Small intestine (tissue), 7 donors: ENCODE data around the gene MYO18B. TPM values are rescaled to one million over a fixed set of nuclear protein-coding genes. Genes with fewer than 3 reads are reported as not detected.
A peak's percentile ranks its signal among the peaks of the same experiment; 100 is the strongest.

Source experiments
- DNase-seq, 2 donors: peaks; one replicate each; pipeline versions ENCODE4 v3.0.0 to v3.0.0-alpha.2; 2013
- FAIRE-seq: peaks from 2 replicates; lab custom pipeline; 2012; peaks lifted over from hg19 to GRCh38; lab: Jason Lieb, UNC
- H3K27ac ChIP-seq, 3 donors: one replicate each; pipeline ENCODE4 v1.5.1; 2013; ENCODE audit warnings: low read length in 2 of 3, mild to moderate bottlenecking in 2 of 3, control low read depth in 1 of 3, inconsistent platforms in 1 of 3, low read depth in 1 of 3, moderate library complexity in 1 of 3
- H3K27me3 ChIP-seq, 3 donors: one replicate each; pipeline ENCODE4 v1.6.1; 2013; ENCODE audit warnings: low read length in 3 of 3, inconsistent platforms in 1 of 3; ENCODE audit not compliant: control insufficient read depth in 3 of 3, insufficient read depth in 3 of 3
- H3K36me3 ChIP-seq, 3 donors: one replicate each; pipeline ENCODE4 v1.6.1; 2013; ENCODE audit warnings: low read length in 3 of 3, inconsistent platforms in 1 of 3, low read depth in 1 of 3, mild to moderate bottlenecking in 1 of 3, moderate library complexity in 1 of 3; ENCODE audit not compliant: control insufficient read depth in 3 of 3, insufficient read depth in 2 of 3
- H3K4me1 ChIP-seq, 3 donors: one replicate each; pipeline ENCODE4 v1.6.1; 2013; ENCODE audit warnings: low read length in 2 of 3, inconsistent platforms in 1 of 3, low read depth in 1 of 3, mild to moderate bottlenecking in 1 of 3, moderate library complexity in 1 of 3; ENCODE audit not compliant: control insufficient read depth in 3 of 3, insufficient read depth in 2 of 3
- H3K4me3 ChIP-seq, 3 donors: one replicate each; pipeline ENCODE4 v1.5.1; 2013; ENCODE audit warnings: low read length in 3 of 3, control low read depth in 1 of 3, inconsistent platforms in 1 of 3, low read depth in 1 of 3, mild to moderate bottlenecking in 1 of 3, moderate library complexity in 1 of 3
- H3K9me3 ChIP-seq, 2 donors: one replicate each; pipeline ENCODE4 v1.6.1; 2013; ENCODE audit warnings: low read depth in 1 of 2, low read length in 1 of 2; ENCODE audit not compliant: control insufficient read depth in 2 of 2, insufficient read depth in 1 of 2
- WGBS, 3 donors: extraction: QIAGEN DNeasy Blood & Tissue Kit; methylation state at CpG; one replicate each; pipeline ENCODE4 v1.1.7; 2013; 5-methylcytosine and 5-hydroxymethylcytosine counted together
- polyA plus RNA-seq, 4 donors: library from polyadenylated mRNA; stranded (reverse) in 3 of 4; unstranded in 1 of 4; fragments of 200-250 nt in 3 of 4; fragments of 120-200 nt in 1 of 4; gene quantifications; one replicate each; pipeline versions ENCODE4 v1.2.1 to v1.2.3, GENCODE V29; 2013
- donor health status: healthy with polysubstance abuse.
- donor health status: control.
- donor health status: control.
- donor health status: Bipolar disorder and iron deficiency.
- donor health status: healthy.

The MYO18B gene
- polyA plus RNA-seq, 4 donors = 0.01 to 1.1 (median 0.37) TPM

DNA sequence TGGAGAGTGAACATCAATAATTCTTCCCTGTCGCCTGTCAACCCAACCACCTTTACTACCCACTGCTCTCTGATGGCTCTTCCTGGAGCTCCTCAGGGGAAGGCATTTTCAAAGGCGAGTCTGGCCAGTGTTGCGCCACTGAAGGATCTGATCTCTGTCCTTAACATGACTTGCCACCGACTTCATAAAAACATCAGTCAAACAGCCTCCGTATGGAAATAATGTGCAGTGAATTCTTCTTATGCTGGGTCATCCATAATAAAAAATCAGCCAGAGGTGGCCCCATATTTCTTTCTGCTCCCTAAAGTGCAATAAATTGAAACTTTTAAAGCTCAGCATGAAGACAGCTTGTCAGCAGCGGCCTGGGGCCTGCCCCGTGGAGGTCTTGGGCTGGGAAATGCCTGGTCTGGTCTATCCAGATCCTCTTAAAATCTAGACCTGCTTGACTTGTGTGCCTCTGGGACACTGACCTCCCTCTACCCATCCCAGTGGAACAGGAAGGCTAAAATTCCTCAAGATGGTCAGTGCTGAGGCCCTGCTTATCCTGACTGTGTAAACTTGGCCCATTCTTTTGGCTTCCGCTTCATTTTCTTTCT lies 199.5 kb downstream of the MYO18B start:
- H3K9me3 ChIP-seq = no peaks in the 10 kb centered on the region
- no peak overlapping the region for H3K4me3 ChIP-seq
- no peaks in the 10 kb centered on the region for H3K36me3 ChIP-seq
- no peaks in the 10 kb centered on the region for H3K27me3 ChIP-seq
- WGBS, 3 donors = 66 to 73% (median 72%) methylated on average over 8 of the region's 8 CpGs
- DNase-seq (no peak), FAIRE-seq (no peak)
- no peak overlapping the region for H3K27ac ChIP-seq
- no peaks in the 10 kb centered on the region for H3K4me1 ChIP-seq

DNA sequence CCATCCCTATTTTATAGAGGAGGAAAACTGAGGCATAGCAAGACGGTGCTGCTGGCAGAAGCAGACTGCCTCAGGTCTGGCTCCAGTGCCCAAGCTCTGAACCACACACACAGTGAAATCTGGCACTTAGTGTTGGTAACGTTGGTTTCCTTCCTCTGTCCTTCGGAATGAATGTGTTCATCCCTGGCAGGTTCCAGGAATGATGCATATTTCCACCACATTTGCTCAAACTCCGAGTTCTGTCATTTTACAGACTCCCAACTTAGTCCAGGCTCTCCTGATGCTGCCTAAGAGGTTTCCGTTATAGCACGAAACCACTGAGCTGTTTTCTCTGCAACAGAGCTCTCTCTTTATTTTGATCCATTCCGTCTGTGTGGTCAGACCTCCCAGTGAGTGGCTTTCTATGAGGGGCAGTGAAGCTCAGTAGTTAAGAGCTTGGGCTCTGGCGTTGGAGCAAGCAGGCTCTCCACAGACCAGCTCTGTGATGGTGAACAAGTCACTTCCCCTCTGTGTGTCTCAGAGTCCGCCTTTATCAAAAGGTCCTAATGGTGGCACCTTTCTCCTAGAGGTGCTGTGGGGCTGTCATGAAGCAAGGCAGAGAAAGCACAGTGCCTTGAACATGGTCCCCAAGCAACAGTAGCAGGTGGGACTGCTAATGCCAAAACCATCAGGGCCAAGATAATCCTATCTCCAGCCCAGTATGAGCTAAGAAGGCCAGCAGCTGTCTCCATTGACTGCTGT lies 200.3 kb downstream of the MYO18B start:
- H3K27ac ChIP-seq = no peak overlapping the region
- H3K4me1 ChIP-seq = no peaks in the 10 kb centered on the region
- FAIRE-seq = no peak
- no peaks in the 10 kb centered on the region for H3K9me3 ChIP-seq
- no peak for DNase-seq
- 58 to 64% (median 63%) methylated on average over 9 of the region's 9 CpGs for WGBS, 3 donors
- H3K27me3 ChIP-seq = no peaks in the 10 kb centered on the region
- H3K4me3 ChIP-seq = no peak overlapping the region
- H3K36me3 ChIP-seq = no peaks in the 10 kb centered on the region

DNA sequence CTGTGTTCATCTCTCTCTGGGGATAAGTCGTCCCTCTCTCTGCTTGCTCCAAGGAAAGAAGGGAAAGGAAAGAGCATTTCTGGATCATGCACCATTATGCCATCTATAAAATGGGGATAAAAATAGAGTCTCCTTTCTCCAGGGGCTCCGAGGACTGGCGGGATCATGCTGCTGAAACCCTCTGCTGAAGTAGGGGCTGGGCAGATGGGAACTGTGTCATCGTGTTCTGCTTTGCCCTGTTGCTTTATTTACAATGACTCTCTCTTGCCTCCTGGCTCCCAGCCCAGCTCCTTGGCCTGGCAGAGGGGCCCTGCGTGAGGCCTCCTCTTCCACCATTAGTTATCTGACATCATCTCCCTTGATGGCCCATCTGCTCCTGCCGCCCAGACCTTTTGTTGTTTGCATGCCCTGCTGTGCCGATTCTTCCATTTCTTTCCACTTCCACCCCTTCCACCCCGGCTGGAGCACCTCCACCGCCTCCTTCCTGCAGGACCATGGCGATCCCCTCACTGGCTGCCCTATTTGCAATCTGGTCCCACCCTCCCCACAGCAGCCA lies 200.9 kb downstream of the MYO18B start:
- DNase-seq = peak in 1 of 2 donors; percentile 5
- no peak for FAIRE-seq
- H3K27me3 ChIP-seq = no peaks in the 10 kb centered on the region
- H3K4me1 ChIP-seq = no peaks in the 10 kb centered on the region
- no peaks in the 10 kb centered on the region for H3K9me3 ChIP-seq
- H3K4me3 ChIP-seq = no peak overlapping the region
- no peak overlapping the region for H3K27ac ChIP-seq
- WGBS, 3 donors = 35 to 49% (median 36%) methylated on average over 10 of the region's 10 CpGs
- no peaks in the 10 kb centered on the region for H3K36me3 ChIP-seq

DNA sequence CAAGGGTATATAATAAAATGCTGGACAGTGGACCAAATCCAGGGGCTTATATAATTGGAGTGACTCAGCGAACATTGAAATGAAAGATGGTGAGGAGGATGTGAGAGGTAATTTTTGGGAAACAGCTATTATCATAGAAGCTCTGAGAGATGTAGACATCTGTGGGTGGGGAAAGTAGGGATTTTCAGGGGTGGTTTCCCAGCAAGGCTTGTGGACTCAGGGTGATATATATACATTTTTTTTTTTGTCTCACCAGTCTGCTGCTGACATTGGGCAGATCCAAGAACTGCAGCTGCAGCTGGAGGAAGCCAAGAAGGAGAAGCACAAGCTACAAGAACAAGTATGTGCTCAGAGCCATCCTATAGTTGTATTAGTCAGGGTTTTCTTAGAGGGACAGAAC lies 208.1 kb downstream of the MYO18B start:
- FAIRE-seq (no peak), DNase-seq (no peak)
- H3K36me3 ChIP-seq = no peaks in the 10 kb centered on the region
- H3K4me3 ChIP-seq = no peak overlapping the region
- H3K27me3 ChIP-seq = no peaks in the 10 kb centered on the region
- no peaks in the 10 kb centered on the region for H3K4me1 ChIP-seq
- H3K9me3 ChIP-seq = no peaks in the 10 kb centered on the region
- no peak overlapping the region for H3K27ac ChIP-seq
- WGBS, 3 donors = 41 to 92% (median 60%) methylated on average over 1 of the region's 1 CpG

DNA sequence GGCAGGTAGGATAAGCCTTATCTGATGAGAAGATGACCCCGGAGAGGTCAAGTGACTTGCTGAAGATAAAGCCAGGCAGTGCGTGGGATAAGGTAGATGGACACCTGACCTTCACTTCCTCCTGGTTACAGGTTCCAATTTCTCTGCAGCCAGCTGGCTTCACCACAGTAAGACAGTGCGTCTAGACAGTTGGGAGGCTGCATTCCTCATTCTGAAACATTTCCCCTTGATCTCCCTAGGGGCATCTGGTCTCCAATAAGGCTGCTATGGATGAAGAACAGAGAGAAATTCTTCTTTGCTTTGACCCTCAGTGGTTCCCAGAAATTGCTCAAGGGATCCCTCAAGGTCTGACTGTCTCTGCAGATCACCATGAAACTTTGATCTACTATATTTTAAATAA lies 211.3 kb downstream of the MYO18B start:
- no peaks in the 10 kb centered on the region for H3K36me3 ChIP-seq
- 26 to 52% (median 34%) methylated on average over 3 of the region's 3 CpGs for WGBS, 3 donors
- no peak overlapping the region for H3K4me3 ChIP-seq
- FAIRE-seq (no peak), DNase-seq (no peak)
- no peaks in the 10 kb centered on the region for H3K9me3 ChIP-seq
- no peak overlapping the region for H3K27ac ChIP-seq
- H3K4me1 ChIP-seq = no peaks in the 10 kb centered on the region
- no peaks in the 10 kb centered on the region for H3K27me3 ChIP-seq

DNA sequence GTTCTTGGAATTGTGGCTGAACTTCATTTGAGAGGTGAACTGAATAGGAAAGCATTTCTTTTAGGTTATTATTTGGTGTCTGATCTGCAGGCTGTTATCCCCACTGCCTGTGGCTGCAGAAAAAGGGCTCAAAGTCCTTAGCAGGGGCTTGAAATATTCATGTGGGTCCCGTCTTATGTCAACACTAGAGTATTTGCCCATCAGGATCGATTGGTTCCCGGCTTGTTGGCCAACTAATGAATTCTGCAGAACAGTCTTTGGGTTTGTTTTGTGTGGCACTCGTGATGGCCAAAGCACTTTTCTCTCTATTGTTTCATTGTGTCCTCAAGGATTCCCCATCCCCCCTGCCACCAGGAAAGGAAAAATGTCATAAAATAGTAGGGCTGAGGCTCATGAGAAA lies 211.9 kb downstream of the MYO18B start:
- DNase-seq = no peak
- no peaks in the 10 kb centered on the region for H3K4me1 ChIP-seq
- no peak overlapping the region for H3K27ac ChIP-seq
- H3K4me3 ChIP-seq = no peak overlapping the region
- FAIRE-seq = no peak
- H3K9me3 ChIP-seq = no peaks in the 10 kb centered on the region
- no peaks in the 10 kb centered on the region for H3K27me3 ChIP-seq
- WGBS, 3 donors = 15 to 54% (median 18%) methylated on average over 4 of the region's 4 CpGs
- no peaks in the 10 kb centered on the region for H3K36me3 ChIP-seq

DNA sequence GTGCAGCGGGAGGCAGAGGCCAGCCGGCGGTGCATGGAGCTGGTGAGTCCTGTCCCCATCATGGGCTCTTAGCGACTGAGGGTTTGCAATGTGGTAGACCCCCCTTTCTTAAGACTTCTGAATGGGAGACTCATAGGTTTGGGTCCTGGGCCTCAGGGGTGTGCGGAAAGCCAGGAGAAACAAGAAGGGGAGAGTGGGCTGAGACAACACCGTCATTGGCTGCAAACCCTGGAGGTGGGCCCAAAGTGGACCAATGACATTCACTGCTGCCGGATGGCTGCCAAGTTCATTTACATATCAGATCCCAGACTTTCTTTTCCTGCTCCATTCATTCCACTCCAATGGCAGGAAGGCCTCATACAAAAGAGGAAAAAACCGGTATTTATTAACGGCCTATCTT lies 213.3 kb downstream of the MYO18B start:
- no peak for FAIRE-seq
- WGBS, 3 donors = 85 to 93% (median 92%) methylated on average over 9 of the region's 9 CpGs

DNA sequence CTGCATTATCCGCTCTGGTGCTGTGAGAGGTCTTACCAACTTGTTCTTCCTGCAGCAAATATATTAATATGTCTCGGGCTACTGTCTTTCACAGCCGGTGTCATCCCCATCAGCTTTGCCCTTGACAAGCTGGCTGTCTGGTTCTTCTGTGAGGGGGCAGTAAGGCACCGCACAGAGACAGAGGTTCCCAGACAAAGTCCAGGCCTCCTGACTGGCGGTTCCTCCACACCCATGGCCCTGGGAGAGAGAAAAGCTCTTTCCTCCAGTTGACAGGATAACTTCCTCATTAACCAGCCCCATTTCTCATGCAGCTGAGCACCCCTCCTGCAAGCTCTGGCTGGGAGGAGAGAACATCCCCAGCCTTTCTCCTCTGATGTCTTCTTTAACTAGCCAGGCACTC lies 214.8 kb downstream of the MYO18B start:
- no peaks in the 10 kb centered on the region for H3K4me1 ChIP-seq
- FAIRE-seq = no peak
- H3K9me3 ChIP-seq = no peaks in the 10 kb centered on the region
- no peaks in the 10 kb centered on the region for H3K36me3 ChIP-seq
- no peaks in the 10 kb centered on the region for H3K27me3 ChIP-seq
- no peak overlapping the region for H3K4me3 ChIP-seq
- WGBS, 3 donors = 53 to 71% (median 62%) methylated on average over 5 of the region's 5 CpGs
- DNase-seq = no peak
- no peak overlapping the region for H3K27ac ChIP-seq

More for the DNA sequence above, 213.3 kb downstream of the MYO18B start:
- no peaks in the 10 kb centered on the region for H3K27me3 ChIP-seq
- no peaks in the 10 kb centered on the region for H3K36me3 ChIP-seq
- H3K4me3 ChIP-seq = no peak overlapping the region
- no peak overlapping the region for H3K27ac ChIP-seq
- DNase-seq = no peak
- H3K4me1 ChIP-seq = no peaks in the 10 kb centered on the region
- H3K9me3 ChIP-seq = no peaks in the 10 kb centered on the region
